Astrocyte of the cerebellum (primary cell): ENCODE results near the gene C19orf12.

Experiments used
- DNase-seq: peaks from one replicate; pipeline ENCODE4 v3.0.0-alpha.2; 2011; ENCODE audit warnings: low read depth
- H3K4me3 ChIP-seq: 2 replicates; pipeline ENCODE4 v1.5.1; 2011; ENCODE audit warnings: mild to moderate bottlenecking, low read depth, low read length, moderate library complexity
- CTCF ChIP-seq: IDR thresholded peaks from 2 replicates; pipeline ENCODE4 v1.5.1; 2012; ENCODE audit warnings: low read length, low read depth, moderate library complexity, mild to moderate bottlenecking; ENCODE audit errors: missing control alignments
- in situ Hi-C: cut with HindIII; loops from 2 replicates; pipeline ENCODE4 v1.10.0; 2017; ENCODE audit warnings: low sequenced_read_pairs

C19orf12 gene

GRCh38 chr19:29665215-29665825 is 49.7 kb downstream of the C19orf12 start, which contains the start of gene PLEKHF1:
TSS of gene PLEKHF1 (plus strand) at chr19:29665461. CDS start at chr19:29673840, 8,379 bp downstream.
- H3K4me3 ChIP-seq: peak within 1 kb of the TSS; percentile 90
- in situ Hi-C loops: no loop called here
- no peak for DNase-seq
- TF ChIP-seq CTCF: no peak

- H3K4me3 ChIP-seq: peak overlapping the region; percentile 90
- in situ Hi-C loops: no loop called here
- no peak for DNase-seq
- TF ChIP-seq CTCF: no peak
Measured at GRCh38 chr19:29664753-29665214, 50.3 kb downstream of the C19orf12 start.

- in situ Hi-C loops: no loop called here
- no peak overlapping the region for H3K4me3 ChIP-seq
- DNase-seq: no peak
- TF ChIP-seq CTCF: no peak
Measured at GRCh38 chr19:29663861-29664752, 51.0 kb downstream of the C19orf12 start.

GRCh38 chr19:29662604-29663404 is 52.3 kb downstream of the C19orf12 start:
- DNase-seq: peak; percentile 86
- TF ChIP-seq CTCF: no peak
- in situ Hi-C loops: no loop called here
- H3K4me3 ChIP-seq: no peak overlapping the region

GRCh38 chr19:29662278-29662603 is 52.8 kb downstream of the C19orf12 start:
- DNase-seq: no peak
- in situ Hi-C loops: no loop called here
- H3K4me3 ChIP-seq: no peak overlapping the region
- no peak for TF ChIP-seq CTCF

GRCh38 chr19:29660835-29661234 is 54.2 kb downstream of the C19orf12 start:
- in situ Hi-C loops: no loop called here
- DNase-seq: no peak
- no peak for TF ChIP-seq CTCF
- no peak overlapping the region for H3K4me3 ChIP-seq
